C4-2B (cell line): ENCODE results near the gene AP3M1.

ENCODE experiments used
- CTCF ChIP-seq: fragments of 450-650 bp; conservative IDR thresholded peaks from 2 replicates; pipeline ENCODE4 v1.5.1; 2017; ENCODE audit warnings: mild to moderate bottlenecking
- ZFX ChIP-seq: fragments of 450-650 bp; IDR thresholded peaks from 2 replicates; pipeline ENCODE4 v1.6.1; 2017

GRCh38 chr10:74086317-74086716 lies 64.3 kb downstream of the AP3M1 start:
- TF ChIP-seq CTCF (no peak), ZFX (no peak)
